Neural cell (in vitro differentiated cells): ENCODE results near the gene ASRGL1.
A peak's percentile ranks its signal among the peaks of the same experiment; 100 is the strongest.

Experiments used
- EZH2 ChIP-seq: fragments of 200-600, 300-800 bp; shearing (Covaris generic), sonication (generic); IDR thresholded peaks from 2 replicates; pipeline ENCODE4 v1.6.1; 2014; ENCODE audit warnings: antibody characterized with exemption, low read length, borderline replicate concordance, mild to moderate bottlenecking; ENCODE audit not compliant: insufficient read depth, poor library complexity, severe bottlenecking
- POLR2AphosphoS5 ChIP-seq: IDR thresholded peaks from 2 replicates; pipeline ENCODE4 v1.6.1; 2012
- TAF1 ChIP-seq: IDR thresholded peaks from 2 replicates; pipeline ENCODE4 v1.6.1; 2012; ENCODE audit warnings: low read depth
- TF ChIP-seq, protein P1 (sequence below): fragments of 450-650 bp; IDR thresholded peaks from 2 replicates; pipeline ENCODE4 v1.5.1; 2014; ENCODE audit warnings: antibody characterized with exemption, mild to moderate bottlenecking, moderate library complexity; ENCODE audit not compliant: poor library complexity, severe bottlenecking

GRCh38 chr11:62340269-62340901 is 3.1 kb downstream of the ASRGL1 start:
- TF ChIP-seq POLR2AphosphoS5 = no peak
- TF ChIP-seq EZH2 = no peak
- TF ChIP-seq, protein P1, sequence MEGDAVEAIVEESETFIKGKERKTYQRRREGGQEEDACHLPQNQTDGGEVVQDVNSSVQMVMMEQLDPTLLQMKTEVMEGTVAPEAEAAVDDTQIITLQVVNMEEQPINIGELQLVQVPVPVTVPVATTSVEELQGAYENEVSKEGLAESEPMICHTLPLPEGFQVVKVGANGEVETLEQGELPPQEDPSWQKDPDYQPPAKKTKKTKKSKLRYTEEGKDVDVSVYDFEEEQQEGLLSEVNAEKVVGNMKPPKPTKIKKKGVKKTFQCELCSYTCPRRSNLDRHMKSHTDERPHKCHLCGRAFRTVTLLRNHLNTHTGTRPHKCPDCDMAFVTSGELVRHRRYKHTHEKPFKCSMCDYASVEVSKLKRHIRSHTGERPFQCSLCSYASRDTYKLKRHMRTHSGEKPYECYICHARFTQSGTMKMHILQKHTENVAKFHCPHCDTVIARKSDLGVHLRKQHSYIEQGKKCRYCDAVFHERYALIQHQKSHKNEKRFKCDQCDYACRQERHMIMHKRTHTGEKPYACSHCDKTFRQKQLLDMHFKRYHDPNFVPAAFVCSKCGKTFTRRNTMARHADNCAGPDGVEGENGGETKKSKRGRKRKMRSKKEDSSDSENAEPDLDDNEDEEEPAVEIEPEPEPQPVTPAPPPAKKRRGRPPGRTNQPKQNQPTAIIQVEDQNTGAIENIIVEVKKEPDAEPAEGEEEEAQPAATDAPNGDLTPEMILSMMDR = peak; percentile 67
- no peak for TF ChIP-seq TAF1
